GM23338 (cell line): ENCODE results near the gene U2AF1L4.

Experiments used
- CTCF ChIP-seq, 2 experiments: fragments of 200-600 bp in 1 of 2; sonication (generic) in 1 of 2; conservative IDR thresholded peaks; 2 replicates each; pipeline versions ENCODE4 v1.5.1 to v1.6.1; 2016 to 2017; ENCODE audit warnings: antibody characterized with exemption in 2 of 2, low read depth in 2 of 2, mild to moderate bottlenecking in 2 of 2, moderate library complexity in 1 of 2
- EZH2 ChIP-seq: fragments of 200-600 bp; sonication (generic); IDR thresholded peaks from one replicate; pipeline ENCODE4 v1.8.0; 2017; ENCODE audit warnings: antibody characterized with exemption, mild to moderate bottlenecking, low read depth; ENCODE audit not compliant: unreplicated experiment

GRCh38 chr19:35782589-35782988, 37.4 kb upstream of the U2AF1L4 start:
- TF ChIP-seq CTCF (conservative IDR thresholded peaks at IDR 0.05; ENCODE audit: low read depth in 2 of 2) (no peak), EZH2 (no peak)
